GM18508 (cell line): Measurements from ENCODE around the gene FYB2.
"Not testable (repeated sequence)": the region's sequence is repeated elsewhere in the genome, so short reads cannot be mapped to it uniquely, and the experiment has no call there.

Experiments used
- ATAC-seq: cut with Tn5 transposase; IDR thresholded peaks from one replicate; pipeline ENCODE4 v1.9.1; 2021; ENCODE audit warnings: moderate number of reproducible peaks; ENCODE audit not compliant: insufficient read depth, unreplicated experiment

FYB2 gene

DNA sequence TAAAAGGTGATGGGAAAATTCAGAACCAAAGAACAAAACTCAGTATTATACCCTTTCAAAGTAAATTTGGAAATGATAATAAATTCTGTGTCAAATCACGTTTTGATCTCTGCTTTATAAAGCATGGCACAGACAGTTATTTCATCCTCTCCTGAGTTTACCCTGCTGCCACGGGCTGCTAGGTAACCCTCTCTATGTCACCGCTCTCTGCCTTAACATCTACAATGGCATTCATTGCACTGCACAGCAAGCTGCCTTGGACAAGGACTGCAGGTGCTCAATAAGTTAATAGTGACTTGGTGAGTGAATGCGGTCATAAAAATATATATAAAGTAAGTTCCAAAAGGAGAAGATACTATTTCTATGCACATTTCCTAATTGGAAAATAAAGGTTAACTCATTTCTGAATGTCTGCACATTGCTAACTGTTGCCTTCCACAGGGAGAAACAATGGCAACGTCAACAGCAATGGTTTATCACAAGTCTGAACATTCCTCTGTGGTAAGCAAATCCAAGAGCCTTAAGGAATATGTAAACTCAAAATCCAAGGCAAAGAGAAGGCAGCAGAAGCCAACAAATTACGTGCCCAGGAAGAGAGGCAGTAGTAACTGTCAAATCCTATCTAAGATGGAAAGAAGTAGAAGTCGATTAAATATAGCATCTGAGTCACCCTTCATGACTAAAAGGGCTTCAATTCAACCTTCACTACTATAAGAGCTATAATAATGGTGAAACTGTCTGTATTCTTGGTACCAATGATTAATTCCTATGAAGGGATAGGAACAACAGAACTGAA, 19.4 kb downstream of the FYB2 start:
- ATAC-seq: no peak

- ATAC-seq: no peak
These were observed 21.1 kb downstream of the FYB2 start for GRCh38 chr1:56798053-56798471.

DNA sequence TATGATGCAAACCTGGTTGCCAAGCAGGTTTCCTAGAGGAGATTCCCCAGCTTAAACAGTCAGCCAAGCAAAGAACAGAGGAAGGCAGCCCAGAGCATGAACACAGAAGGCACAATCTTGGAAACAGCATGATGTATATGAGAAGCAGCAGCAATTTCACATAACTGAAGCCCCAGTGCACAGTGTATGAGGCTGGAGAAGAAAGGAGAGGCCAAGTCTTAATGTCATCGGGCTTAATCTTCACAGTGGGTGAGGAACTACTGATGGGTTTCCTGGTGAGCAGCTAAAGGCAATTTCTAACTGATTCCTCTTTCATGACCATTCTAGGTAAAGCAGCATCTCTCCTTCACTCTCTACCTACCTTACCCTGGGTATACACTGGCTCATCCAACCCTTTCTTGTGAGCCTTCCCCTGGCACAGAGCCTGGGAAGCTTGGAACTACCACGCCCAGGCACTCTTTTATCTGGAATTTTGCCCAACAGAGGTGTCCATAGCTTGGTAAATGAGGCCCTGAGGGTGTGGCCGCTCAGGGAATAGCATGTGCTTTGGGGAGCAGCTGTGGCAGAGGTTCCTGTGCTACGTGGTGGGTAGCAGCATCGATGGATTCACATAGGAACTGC, 22.0 kb downstream of the FYB2 start:
- ATAC-seq: no peak

- ATAC-seq: no peak
These were observed 23.3 kb downstream of the FYB2 start for GRCh38 chr1:56795870-56796269.

- no peak for ATAC-seq
These were observed 29.2 kb downstream of the FYB2 start for GRCh38 chr1:56790036-56790435.

GRCh38 chr1:56788588-56788987, 30.6 kb downstream of the FYB2 start:
- ATAC-seq: no peak

DNA sequence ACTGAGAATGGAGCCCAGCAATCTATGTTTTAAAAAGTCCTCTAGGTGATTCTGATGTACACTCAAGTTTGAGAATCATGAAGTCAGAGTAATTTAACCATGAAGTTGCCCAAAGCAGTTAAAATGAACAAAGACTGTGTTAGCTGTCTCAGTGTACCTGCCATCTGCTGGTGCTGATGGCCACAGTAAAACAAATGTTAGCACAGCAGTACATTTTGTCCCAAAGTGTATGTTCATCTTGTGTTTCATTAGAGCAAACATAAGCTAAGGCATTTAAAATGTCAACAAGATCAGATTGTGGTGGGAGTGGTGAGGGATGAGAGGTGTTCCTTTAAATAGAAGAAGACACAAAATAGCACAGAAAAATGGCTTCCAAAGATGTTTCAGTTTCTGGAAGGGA, 31.1 kb downstream of the FYB2 start:
- no peak for ATAC-seq

DNA sequence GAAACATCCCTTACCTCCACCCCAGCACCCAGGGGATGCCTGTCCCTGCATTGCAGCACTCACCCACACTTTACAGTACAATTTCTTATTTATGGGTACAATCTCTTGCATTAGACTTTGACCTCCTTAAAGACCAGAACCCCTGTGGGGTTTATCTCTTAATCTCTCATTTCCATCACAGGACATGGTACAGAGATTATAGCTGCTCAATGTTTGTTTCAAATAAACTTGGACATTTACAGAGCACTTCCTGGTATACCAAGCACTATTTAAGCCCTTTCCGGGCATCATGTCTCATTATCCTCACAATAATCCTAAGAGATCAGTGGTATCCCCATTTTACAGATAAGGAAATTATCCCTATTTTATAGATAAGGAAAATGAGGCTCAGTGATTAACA, 31.9 kb downstream of the FYB2 start:
- ATAC-seq: no peak

- ATAC-seq: no peak
These were observed 36.4 kb downstream of the FYB2 start for GRCh38 chr1:56782773-56783172.

DNA sequence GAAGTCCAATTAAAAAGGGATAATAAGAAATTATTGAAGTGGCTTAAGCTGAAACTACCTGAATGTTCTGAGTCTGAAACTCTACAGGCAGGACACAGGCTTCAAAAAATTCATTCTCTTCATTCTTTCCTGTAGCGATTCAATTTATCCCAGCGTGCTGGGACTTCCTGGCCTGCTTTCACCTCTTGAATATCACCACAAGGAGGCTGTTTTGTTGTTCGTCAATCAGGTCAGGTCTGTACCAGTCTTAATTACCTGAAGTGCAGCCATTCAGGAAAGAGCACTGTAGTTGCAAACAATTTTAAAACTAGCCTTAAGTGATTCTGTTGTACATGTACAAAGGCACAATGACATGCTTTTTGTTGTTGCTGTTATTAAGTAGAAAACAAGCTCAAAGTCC, 38.4 kb downstream of the FYB2 start:
- no peak for ATAC-seq

DNA sequence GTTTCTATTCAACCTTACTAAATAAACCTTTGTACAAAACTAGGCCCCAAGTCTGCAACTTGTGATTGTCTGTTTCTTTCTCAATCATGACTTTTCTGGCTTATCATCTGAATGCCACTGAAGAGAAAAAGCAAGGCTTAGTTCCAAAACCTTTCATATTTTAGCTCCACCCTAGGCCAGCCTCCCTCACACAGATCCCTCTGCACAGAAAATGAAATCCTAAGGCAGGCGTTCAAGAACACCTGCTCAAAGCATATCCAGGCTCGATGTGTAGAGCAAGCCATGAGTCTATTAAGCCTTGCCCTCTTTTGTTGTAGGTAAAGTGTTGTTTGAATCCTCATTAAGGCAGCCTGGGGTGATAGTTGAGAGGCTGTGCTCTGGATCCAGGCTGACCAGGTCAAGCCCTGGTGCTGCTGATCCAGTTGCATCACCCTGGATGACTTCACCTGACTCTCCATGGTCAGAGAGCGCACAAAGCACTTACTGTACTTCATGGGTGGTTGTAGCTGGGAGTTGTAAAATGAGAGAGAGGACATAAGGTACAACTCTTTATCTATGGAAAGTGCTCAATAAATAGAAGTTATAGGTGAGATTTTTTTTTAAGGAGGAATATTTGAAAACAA, 39.0 kb downstream of the FYB2 start:
- no peak for ATAC-seq

GRCh38 chr1:56777972-56778371, 41.2 kb downstream of the FYB2 start:
- no peak for ATAC-seq

DNA sequence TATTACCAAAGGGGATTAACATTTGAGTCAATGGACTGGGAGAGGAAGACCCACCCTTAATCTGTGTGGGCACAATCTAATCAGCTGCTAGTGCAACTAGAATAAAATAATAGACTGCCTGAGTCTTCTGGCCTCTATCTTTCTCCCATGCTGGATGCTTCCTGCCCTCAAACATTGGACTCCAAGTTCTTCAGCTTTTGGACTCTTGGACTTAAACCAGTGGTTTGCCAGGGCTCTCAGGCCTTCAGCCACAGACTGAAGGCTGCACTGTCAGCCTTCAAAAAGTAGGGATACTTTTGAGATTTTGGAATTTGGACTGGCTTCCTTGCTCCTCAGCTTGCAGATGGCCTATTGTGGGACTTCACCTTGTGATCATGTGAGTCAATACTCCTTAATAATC, 44.5 kb downstream of the FYB2 start:
- ATAC-seq: not testable (repeated sequence)

DNA sequence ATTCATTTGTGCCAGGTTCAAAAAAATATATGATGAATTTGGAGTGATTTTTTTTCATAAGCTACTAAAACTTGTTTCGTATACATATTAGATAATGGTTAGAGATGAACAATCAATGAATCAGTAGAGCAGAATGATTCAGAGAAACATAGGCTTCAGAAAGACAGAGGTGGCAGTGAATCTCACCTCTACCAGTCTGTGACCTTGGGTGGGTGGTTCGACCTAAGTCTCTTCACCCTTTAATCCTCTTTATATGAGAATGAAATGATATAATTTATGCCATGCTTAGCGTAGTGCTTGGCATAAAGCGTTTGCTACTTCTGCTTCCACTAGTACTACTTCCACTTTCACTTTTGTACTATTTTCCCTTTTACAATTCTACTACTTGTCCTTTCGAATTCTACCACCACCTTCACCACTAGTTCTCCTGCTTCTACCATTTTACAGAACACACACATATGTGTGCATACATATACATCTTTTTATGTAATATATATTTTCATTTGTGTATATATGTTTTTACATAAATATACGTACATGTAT, 45.1 kb downstream of the FYB2 start:
- ATAC-seq: no peak

DNA sequence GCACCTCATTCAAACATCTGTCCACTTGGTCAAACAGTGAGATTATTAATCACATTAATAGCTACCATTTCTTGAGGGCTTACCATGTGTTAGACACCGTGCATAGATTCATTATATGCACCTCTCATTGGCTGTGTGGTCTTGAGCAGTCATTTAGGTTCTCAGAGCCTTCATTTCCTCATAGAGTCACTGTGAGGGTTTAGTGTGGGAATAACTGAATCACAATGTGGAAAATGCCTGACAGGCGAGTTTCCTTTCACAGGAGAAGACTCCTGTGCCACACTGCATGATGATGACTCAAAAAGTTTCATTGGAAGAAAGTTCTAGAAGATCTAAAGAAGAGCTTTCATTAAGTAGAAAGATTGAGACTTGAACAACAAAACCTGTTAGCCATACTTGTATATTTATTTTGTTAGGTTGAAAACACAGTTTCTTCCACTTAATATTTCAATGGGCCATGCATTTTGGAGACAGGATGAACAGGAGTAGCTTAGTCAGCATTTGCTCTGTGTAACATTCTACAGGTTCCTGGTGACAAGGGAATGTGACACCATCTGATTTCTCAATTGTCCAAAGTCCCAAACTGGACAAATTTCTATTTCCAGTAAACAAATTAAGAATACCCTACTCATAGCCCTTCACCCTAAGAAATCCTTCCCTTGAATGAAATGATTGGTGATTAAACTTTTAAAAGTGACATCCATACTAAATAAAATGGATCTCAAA, 45.7 kb downstream of the FYB2 start:
- no peak for ATAC-seq

- ATAC-seq: no peak
These were observed 47.5 kb downstream of the FYB2 start for GRCh38 chr1:56771717-56772116.

DNA sequence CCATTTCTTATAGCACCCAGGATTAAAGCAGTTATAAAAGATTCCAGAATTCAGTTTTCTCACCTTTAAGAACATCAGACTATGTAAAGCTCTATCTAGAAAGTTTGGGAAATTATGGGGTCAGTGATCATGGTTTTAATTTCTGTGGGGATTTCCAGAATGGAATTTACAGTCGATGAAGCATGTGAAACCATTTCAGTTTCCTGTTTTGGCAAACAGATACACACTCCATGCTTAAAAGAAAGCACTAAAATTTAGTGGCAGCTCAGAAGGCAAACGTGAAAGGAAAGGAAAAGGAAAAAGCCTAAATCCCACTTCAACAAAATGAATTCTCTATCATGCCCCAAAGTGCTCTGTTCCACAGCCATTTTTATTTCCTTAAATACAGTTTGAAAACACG, 60.4 kb downstream of the FYB2 start:
- no peak for ATAC-seq

- ATAC-seq: no peak
These were observed 61.1 kb downstream of the FYB2 start for GRCh38 chr1:56758135-56758534.

- ATAC-seq: no peak
These were observed 63.3 kb downstream of the FYB2 start for GRCh38 chr1:56755911-56756310.

DNA sequence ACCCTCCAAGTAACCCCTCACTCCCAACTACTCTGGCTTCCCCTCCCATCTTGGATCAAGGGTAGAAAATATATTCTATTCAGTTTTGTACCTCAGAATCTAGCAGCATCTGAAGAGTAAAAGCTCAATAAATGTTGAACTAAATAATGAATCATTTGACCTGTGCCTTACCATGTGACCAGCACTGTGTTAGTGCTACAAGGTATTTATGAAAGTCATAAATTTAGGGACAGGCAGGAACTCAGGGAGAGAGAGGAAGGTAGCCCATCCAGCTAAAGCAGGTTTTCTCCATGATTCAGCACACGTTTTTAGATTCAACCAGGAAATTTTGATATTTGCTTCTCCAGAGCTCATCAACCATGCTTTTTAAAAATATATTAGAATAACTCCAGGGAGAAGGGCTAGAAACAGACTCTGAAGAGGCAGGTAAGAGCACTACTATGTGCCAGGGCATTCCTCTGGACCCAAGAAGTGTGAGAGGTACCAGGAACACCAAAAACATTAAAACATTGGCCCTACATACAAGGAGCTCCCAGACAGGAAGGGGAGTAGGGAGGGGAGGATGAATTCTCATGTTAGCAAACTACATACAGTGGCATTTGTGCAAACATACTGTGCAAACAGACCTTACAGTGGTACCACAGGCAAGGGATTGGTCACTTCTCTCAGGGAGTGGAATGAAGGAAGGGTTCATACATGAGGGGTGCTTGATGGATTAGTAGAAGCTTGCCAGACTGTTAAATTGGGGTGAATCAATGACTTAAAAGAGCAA, 64.3 kb downstream of the FYB2 start:
- ATAC-seq: no peak
